Measurements from ENCODE around the gene RIMBP3B. TPM values are rescaled to one million over a fixed set of nuclear protein-coding genes. Genes with fewer than 3 reads are reported as not detected.
"Not testable (repeated sequence)": the region's sequence is repeated elsewhere in the genome, so short reads cannot be mapped to it uniquely, and the experiment has no call there.

The RIMBP3B gene
- not detected in 2 replicates for total RNA-seq

GRCh38 chr22:21383701-21384467, at the start of gene RIMBP3B:
Gene RIMBP3B, plus strand, starts transcription at chr22:21383751. Its CDS starts 108 bp downstream, at chr22:21383859.
- not testable (repeated sequence) for H3K36me3 Mint-ChIP-seq (ENCODE audit: low read depth)

GRCh38 chr22:21357527-21357926, 26.0 kb upstream of the RIMBP3B start:
- H3K4me1 Mint-ChIP-seq (ENCODE audit: low read depth); intact Hi-C loops (cut with micrococcal nuclease); H3K27ac Mint-ChIP-seq; H3K9me3 Mint-ChIP-seq; DNase-seq (ENCODE audit: low spot score); H3K36me3 Mint-ChIP-seq (ENCODE audit: low read depth); H3K4me3 Mint-ChIP-seq (ENCODE audit: low read depth); H3K27me3 Mint-ChIP-seq (ENCODE audit: low read depth): not testable (repeated sequence)

More at GRCh38 chr22:21383701-21384467, at the start of gene RIMBP3B:
- DNase-seq (ENCODE audit: low spot score); H3K4me3 Mint-ChIP-seq (ENCODE audit: low read depth); H3K4me1 Mint-ChIP-seq (ENCODE audit: low read depth); H3K9me3 Mint-ChIP-seq; H3K27me3 Mint-ChIP-seq (ENCODE audit: low read depth); intact Hi-C loops (cut with micrococcal nuclease); H3K27ac Mint-ChIP-seq: not testable (repeated sequence)

GRCh38 chr22:21360525-21360924, 23.0 kb upstream of the RIMBP3B start:
- H3K36me3 Mint-ChIP-seq (ENCODE audit: low read depth); H3K4me1 Mint-ChIP-seq (ENCODE audit: low read depth); H3K27ac Mint-ChIP-seq; H3K27me3 Mint-ChIP-seq (ENCODE audit: low read depth); DNase-seq (ENCODE audit: low spot score); H3K9me3 Mint-ChIP-seq; H3K4me3 Mint-ChIP-seq (ENCODE audit: low read depth); intact Hi-C loops (cut with micrococcal nuclease): not testable (repeated sequence)

- H3K9me3 Mint-ChIP-seq; H3K36me3 Mint-ChIP-seq (ENCODE audit: low read depth); H3K4me3 Mint-ChIP-seq (ENCODE audit: low read depth); H3K27me3 Mint-ChIP-seq (ENCODE audit: low read depth); DNase-seq (ENCODE audit: low spot score); H3K4me1 Mint-ChIP-seq (ENCODE audit: low read depth); intact Hi-C loops (cut with micrococcal nuclease); H3K27ac Mint-ChIP-seq: not testable (repeated sequence)
Observed at GRCh38 chr22:21362473-21362872, 21.1 kb upstream of the RIMBP3B start.

GRCh38 chr22:21363061-21363460, 20.5 kb upstream of the RIMBP3B start:
- H3K27ac Mint-ChIP-seq; intact Hi-C loops (cut with micrococcal nuclease); H3K36me3 Mint-ChIP-seq (ENCODE audit: low read depth); H3K27me3 Mint-ChIP-seq (ENCODE audit: low read depth); H3K9me3 Mint-ChIP-seq; H3K4me1 Mint-ChIP-seq (ENCODE audit: low read depth); DNase-seq (ENCODE audit: low spot score); H3K4me3 Mint-ChIP-seq (ENCODE audit: low read depth): not testable (repeated sequence)

- H3K4me1 Mint-ChIP-seq (ENCODE audit: low read depth); H3K27ac Mint-ChIP-seq; H3K36me3 Mint-ChIP-seq (ENCODE audit: low read depth); H3K4me3 Mint-ChIP-seq (ENCODE audit: low read depth); H3K27me3 Mint-ChIP-seq (ENCODE audit: low read depth); DNase-seq (ENCODE audit: low spot score); H3K9me3 Mint-ChIP-seq; intact Hi-C loops (cut with micrococcal nuclease): not testable (repeated sequence)
Observed at GRCh38 chr22:21363803-21364202, 19.7 kb upstream of the RIMBP3B start.

GRCh38 chr22:21364362-21364761, 19.2 kb upstream of the RIMBP3B start:
- H3K27ac Mint-ChIP-seq; H3K27me3 Mint-ChIP-seq (ENCODE audit: low read depth); H3K9me3 Mint-ChIP-seq; intact Hi-C loops (cut with micrococcal nuclease); H3K36me3 Mint-ChIP-seq (ENCODE audit: low read depth); DNase-seq (ENCODE audit: low spot score); H3K4me3 Mint-ChIP-seq (ENCODE audit: low read depth); H3K4me1 Mint-ChIP-seq (ENCODE audit: low read depth): not testable (repeated sequence)

- H3K9me3 Mint-ChIP-seq; H3K27me3 Mint-ChIP-seq (ENCODE audit: low read depth); H3K4me3 Mint-ChIP-seq (ENCODE audit: low read depth); H3K4me1 Mint-ChIP-seq (ENCODE audit: low read depth); H3K27ac Mint-ChIP-seq; intact Hi-C loops (cut with micrococcal nuclease); DNase-seq (ENCODE audit: low spot score); H3K36me3 Mint-ChIP-seq (ENCODE audit: low read depth): not testable (repeated sequence)
Observed at GRCh38 chr22:21365337-21365736, 18.2 kb upstream of the RIMBP3B start.

- H3K4me3 Mint-ChIP-seq (ENCODE audit: low read depth); DNase-seq (ENCODE audit: low spot score); H3K36me3 Mint-ChIP-seq (ENCODE audit: low read depth); H3K27me3 Mint-ChIP-seq (ENCODE audit: low read depth); intact Hi-C loops (cut with micrococcal nuclease); H3K9me3 Mint-ChIP-seq; H3K27ac Mint-ChIP-seq; H3K4me1 Mint-ChIP-seq (ENCODE audit: low read depth): not testable (repeated sequence)
Observed at GRCh38 chr22:21368603-21369310, 14.8 kb upstream of the RIMBP3B start.

- H3K27ac Mint-ChIP-seq; DNase-seq (ENCODE audit: low spot score); H3K36me3 Mint-ChIP-seq (ENCODE audit: low read depth); H3K4me3 Mint-ChIP-seq (ENCODE audit: low read depth); H3K27me3 Mint-ChIP-seq (ENCODE audit: low read depth); H3K9me3 Mint-ChIP-seq; intact Hi-C loops (cut with micrococcal nuclease); H3K4me1 Mint-ChIP-seq (ENCODE audit: low read depth): not testable (repeated sequence)
Observed at GRCh38 chr22:21375880-21376279, 7.7 kb upstream of the RIMBP3B start.

- H3K4me1 Mint-ChIP-seq (ENCODE audit: low read depth); intact Hi-C loops (cut with micrococcal nuclease); H3K4me3 Mint-ChIP-seq (ENCODE audit: low read depth); DNase-seq (ENCODE audit: low spot score); H3K36me3 Mint-ChIP-seq (ENCODE audit: low read depth); H3K9me3 Mint-ChIP-seq; H3K27ac Mint-ChIP-seq; H3K27me3 Mint-ChIP-seq (ENCODE audit: low read depth): not testable (repeated sequence)
Observed at GRCh38 chr22:21384468-21385357, 1.2 kb downstream of the RIMBP3B start.

- H3K4me3 Mint-ChIP-seq (ENCODE audit: low read depth); H3K4me1 Mint-ChIP-seq (ENCODE audit: low read depth); H3K27ac Mint-ChIP-seq; H3K36me3 Mint-ChIP-seq (ENCODE audit: low read depth); DNase-seq (ENCODE audit: low spot score); H3K27me3 Mint-ChIP-seq (ENCODE audit: low read depth); intact Hi-C loops (cut with micrococcal nuclease); H3K9me3 Mint-ChIP-seq: not testable (repeated sequence)
Observed at GRCh38 chr22:21389480-21389879, 5.9 kb downstream of the RIMBP3B start.

- intact Hi-C loops (cut with micrococcal nuclease); H3K27ac Mint-ChIP-seq; H3K4me3 Mint-ChIP-seq (ENCODE audit: low read depth); H3K27me3 Mint-ChIP-seq (ENCODE audit: low read depth); H3K4me1 Mint-ChIP-seq (ENCODE audit: low read depth); H3K9me3 Mint-ChIP-seq; H3K36me3 Mint-ChIP-seq (ENCODE audit: low read depth); DNase-seq (ENCODE audit: low spot score): not testable (repeated sequence)
Observed at GRCh38 chr22:21390013-21390412, 6.5 kb downstream of the RIMBP3B start.
